Jurkat, Clone E6-1 (cell line): ENCODE data around the gene HOXB2.

ENCODE experiments used
- DNase-seq: peaks from one replicate; pipeline ENCODE4 v3.0.0-alpha.2; 2011; ENCODE audit warnings: low read depth, low spot score
- H3K4me3 ChIP-seq: 2 replicates; pipeline ENCODE4 v1.5.1; 2011; ENCODE audit warnings: mild to moderate bottlenecking, low read length, control low read depth, moderate library complexity

The HOXB2 gene

DNA sequence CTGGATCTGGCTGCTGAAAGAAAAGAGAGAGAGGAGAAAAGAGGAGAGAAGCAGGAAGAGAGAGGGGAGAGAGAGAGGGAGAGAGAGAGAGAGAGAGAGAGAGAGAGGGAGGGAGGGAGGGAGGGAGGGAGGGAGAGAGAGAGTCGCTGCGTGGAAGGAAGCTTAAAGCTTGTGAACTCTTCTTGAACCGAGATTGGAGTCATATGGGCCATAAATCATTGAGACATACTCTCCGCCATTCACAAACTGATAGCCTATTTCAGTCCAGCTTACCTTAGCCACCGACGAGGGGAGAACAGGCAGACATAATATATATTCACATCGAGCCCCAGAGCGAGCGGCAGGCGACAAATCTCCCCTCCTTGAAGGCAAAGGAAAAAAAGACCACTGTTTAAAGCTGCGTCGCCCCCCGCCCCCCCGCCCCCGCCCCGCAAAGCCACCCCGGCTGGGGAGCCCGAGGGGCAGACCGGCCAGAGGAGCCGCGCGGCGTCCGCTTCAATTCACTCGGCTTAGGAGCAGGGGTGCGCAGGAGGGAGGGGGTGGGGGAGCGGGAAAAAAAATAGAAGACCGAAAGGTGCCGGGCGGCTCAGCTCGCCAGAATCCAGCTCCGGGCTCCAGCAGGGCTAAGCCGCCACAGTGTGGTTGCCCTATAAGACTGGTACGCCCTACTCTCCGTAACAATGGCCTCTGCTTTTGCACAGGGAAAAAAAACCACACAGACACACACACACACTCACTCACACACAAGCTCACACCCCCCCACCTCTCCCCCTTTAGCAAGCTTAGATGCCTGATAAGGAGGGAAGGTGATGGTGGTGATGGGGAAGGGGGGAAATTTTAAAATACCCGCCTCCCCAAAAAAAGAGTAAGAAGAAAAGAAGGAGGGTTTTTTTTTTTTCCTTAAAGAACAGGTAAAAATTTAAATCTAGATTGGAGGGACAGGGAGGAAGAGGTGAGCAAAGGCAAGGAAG is 10.6 kb upstream of the HOXB2 start:
- H3K4me3 ChIP-seq, result no peak overlapping the region

DNA sequence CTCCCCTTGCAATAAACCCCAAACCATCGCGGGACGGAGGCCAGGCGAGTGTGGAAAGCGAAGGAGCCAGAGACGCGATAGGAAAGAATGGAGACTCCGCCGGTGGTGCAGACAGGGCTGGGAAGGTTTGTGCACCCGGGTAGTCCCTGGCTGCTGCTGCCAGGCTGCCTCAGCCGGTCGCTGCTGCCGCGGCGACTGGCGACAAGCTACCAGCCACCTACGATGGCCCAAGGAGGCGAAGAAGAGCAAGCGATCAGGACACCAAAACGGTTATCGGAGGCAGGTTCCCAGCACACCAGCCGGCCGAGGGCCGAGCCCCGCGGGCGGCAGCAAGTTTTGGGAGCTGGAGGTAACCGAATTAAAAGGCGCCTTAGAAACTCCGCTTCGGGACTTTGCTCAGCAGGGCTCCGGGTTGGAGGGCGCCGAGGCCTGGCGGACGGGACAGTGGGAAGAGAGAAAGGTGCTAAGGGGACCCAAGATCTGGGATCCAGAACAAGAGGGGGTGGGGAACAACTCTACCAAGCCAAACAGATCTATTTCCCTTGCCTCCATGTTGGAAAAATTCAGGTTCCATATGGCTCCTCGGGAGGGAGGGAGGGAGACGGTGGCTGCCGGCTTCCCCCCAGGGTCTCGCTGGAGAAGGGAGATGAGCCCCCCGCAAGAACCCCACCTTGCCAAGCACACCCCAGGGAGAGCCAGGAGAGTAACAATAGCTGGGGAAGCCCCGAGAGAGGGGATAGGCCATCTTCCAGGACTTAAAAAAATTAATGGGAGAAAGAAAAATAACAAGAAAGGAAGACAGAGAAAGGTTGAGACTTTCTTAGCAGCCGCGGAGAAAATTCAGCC is 9.7 kb upstream of the HOXB2 start:
- DNase-seq, result no peak
- H3K4me3 ChIP-seq, result no peak overlapping the region

More for the DNA sequence above, 10.6 kb upstream of the HOXB2 start:
- no peak for DNase-seq

DNA sequence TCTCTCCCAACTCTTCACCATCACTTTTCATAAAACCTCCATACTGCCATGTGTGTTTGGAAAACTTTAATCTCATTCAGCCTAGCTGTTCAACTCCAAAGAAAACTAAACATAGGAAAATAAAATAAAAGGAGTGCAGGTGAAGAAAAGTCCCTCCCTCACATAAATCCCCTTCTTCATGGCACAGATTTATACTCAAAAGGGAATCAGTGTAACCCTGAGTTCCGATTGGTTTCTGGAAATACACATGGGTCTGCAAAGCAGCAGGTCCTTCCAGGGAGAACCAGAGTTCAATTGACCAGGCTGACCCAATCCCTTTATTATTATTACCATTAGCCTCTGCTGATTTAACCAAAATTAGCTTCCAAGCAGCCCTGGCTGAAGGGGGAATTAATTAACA is 8.9 kb upstream of the HOXB2 start:
- no peak for DNase-seq
- no peak overlapping the region for H3K4me3 ChIP-seq

DNA sequence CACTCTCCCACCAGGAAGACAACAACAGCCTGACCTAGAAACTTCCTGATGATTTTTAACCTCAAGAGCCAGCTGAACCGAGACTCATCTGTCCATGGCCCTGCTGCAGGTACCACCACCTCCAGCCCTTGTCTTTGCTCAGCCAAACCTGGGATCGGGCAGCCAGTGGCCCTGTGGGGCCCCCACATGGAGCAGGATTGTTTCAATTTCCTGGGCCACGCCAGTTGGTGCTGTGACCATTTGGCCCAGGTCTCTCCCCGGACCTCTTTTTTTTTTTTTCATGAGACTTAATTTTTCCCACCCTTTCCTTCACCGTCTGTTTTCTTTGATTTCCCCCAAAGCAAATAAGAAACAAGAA is 8.3 kb upstream of the HOXB2 start:
- DNase-seq, result no peak
- no peak overlapping the region for H3K4me3 ChIP-seq

DNA sequence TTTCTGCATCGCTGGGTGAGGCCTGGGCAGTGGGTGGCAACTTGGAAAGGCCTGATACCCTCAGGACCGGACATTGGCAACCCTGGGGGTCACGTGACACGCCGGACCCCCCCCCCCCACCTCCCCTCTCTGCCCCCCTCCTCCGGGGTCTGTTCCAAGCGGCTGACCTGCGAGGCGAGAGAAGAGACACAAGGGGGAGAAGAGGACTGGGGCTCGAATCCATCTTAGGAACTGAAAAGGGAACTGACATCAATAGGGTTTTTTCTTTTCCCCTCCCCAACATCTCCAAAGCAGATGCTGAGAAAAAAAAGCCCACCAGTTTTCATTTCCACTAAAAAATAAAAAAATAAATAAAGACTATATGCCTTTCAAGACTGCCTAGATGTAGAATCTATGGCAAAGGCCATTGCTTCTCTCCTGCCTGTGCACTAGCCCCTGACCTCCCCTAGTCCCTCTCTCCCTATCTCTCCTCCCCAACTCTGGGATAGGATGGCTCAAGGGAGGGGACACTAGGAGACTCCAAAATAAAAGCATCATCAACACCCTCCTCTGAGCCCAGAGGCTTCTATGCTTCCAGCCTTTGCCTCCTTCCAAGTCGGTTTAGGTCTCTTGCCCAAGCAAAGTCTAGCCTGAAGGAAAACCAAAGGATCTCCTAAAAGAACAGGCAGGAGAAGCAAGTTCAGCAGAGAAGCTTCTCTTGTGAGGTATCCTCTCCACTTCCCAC is 7.7 kb upstream of the HOXB2 start:
- no peak for DNase-seq

DNA sequence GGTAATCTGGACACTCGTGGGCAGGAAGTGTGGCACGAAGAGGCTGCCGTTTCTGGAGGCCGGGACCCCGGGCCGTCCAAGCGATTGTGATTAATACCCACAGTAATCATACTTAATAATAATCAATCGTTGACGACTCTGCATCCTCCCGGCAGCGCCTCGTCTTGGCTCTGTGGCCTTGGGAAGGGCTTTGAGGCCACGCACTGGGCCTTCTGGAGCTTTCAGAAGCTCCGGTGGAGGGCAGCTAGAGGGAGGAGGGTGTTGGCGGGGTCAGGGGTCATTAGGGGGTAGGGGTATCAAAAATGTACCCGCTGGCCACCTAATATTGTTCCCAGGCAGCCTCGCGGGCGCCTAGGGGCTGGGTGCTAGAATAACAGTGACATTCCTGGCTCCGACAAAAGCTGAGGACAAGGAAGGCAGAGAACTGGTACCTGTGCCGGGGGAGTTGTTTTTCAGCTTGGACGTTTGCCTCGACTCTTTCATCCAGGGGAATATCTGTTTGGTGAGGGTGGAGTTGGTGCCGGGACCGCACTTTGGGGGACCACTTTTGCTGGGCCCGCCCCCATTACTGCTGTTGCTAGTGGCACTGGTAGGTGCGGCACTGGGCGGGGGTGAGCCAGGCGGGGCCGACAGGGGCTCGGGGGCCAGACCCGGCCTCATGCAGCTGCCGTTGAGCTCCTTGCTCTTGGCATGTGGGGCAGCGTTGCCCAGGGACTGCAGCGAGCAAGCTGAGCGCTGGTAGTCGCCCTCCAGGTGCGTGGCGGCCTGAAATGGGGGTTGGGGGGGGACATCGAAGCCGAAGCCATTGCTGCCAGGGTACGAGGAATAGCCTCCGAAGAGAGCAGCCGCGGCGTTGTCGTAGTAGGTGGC is 6.9 kb upstream of the HOXB2 start:
- no peak overlapping the region for H3K4me3 ChIP-seq
- DNase-seq, result no peak

More for the DNA sequence above, 7.7 kb upstream of the HOXB2 start:
- no peak overlapping the region for H3K4me3 ChIP-seq

DNA sequence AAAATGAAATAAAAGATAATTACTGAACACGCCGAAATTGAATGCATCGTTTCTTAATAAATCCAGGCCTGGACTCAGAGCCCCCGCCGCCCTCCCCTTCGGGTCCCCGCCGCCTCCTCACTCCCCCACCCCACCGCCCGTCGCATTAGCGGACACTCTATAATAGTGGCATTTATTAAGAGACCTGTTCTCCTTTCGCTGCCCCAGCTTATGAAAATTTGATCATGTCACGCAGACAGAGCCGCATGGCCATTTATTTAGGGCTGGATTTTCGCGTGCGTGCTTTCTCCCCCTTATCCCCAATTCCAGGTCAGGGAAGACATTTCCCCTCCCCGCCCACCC is 6.3 kb upstream of the HOXB2 start:
- no peak overlapping the region for H3K4me3 ChIP-seq
- DNase-seq, result no peak

DNA sequence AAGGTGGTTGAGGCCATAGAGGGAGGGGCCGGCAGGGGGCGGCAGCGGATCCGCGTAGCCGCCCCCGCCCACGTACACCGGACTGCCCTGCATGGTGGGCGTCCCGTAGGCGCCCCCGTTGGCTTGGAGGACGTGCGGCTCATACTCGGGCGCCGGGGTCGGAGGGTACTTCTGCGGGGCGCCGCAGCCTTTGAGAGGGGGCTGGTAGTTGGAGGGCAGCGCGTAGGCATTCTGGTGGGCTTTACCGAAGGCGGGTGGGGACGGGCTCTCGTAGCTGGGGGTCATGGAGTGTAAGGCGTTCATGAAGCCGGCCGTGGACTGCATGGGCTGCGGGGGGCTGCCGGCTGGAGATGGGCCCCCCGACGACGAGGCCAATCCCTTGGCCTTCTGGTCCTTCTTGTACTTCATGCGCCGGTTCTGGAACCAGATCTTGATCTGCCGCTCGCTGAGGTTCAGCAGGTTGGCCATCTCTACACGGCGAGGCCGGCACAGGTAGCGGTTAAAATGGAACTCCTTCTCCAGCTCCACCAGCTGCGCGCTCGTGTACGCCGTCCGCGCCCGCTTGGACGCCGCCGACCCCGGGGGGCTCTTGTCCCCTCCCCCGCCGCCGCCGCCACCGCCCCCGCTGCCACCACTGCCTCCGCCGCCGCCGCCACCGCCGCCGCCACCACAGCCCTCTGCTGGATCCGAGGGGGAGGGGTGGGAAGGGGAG is 5.7 kb upstream of the HOXB2 start:
- DNase-seq, result no peak
- no peak overlapping the region for H3K4me3 ChIP-seq

DNA sequence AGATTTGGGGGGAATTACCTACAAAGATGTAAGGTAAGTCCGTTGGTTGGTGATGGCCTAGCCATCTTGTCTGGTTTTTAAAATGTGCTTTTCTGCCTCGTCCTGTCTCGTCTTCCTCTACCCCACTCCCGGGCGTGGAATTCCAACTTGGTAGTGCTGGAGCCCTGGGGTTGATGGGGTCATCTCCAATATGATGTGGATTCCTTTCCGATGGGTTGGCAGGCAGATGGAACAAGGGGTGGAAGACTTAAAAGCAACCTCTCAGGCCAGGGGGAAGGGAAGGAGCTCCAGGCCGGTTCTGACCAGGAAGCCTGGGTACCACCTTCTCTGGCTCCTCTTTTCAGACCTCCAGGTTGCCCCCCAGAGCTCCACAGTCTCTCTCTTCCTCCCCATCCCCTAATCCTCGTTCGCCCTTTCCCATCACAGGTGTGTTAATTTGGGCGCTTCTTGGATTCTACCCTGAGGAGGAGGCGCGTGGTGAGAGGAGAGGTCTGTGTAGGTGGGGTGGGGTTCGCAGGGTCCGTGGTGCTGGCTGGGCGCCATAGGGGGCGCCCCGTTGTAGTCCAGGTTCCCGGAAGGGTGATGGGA is 5.1 kb upstream of the HOXB2 start:
- no peak overlapping the region for H3K4me3 ChIP-seq
- DNase-seq, result no peak

DNA sequence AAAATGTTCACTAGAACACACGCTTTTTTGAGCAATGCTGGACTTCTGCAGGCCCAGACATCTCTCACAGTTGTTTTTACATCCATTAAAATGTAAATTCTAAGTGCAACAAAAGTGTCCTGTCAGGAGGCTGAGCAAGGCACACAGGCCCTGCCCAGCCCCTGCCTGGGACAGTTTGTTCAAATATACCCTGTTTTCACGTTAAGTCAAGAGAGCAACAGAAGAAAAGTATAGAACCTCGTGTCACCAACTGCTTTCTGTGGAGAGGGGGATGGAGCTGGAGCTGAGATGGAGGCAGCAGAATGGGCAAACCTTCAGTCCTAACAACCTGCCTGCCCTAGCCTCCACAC is 4.3 kb upstream of the HOXB2 start:
- DNase-seq, result no peak
- no peak overlapping the region for H3K4me3 ChIP-seq

DNA sequence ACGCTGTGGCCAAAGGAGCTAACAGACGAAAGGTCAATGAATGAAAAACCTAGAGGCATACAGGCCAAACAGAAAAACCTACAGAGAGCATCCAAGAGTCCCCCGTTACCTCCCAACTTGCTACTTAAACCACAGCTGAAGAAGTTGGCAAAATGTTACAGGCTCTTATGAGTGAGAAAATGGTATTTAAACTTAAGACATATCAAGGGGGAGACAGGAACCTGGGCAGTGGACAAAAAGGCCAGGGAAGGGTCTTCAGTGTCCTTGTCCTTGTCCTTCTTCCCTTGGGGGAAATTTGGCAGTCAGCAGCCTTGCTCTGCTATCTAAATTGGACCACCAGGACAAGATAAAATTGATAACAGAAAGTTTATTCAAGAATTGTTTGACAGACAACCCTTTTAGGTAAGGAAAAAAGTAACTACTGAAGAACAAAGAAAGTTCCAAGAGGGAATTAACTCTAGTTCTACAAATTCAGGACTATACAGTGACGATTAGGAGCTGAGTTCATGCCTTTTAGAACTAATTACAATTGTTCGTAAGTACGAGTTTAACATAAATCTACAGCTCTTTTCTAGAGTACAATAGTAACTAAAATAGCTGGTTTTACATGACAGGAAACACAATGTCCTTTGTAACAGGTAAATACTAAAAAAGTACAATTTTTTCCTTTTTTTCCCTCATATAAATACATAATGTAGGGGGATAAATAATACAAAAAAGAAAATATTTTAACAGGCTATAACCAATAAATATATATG is 3.8 kb upstream of the HOXB2 start:
- H3K4me3 ChIP-seq, result no peak overlapping the region
- no peak for DNase-seq

DNA sequence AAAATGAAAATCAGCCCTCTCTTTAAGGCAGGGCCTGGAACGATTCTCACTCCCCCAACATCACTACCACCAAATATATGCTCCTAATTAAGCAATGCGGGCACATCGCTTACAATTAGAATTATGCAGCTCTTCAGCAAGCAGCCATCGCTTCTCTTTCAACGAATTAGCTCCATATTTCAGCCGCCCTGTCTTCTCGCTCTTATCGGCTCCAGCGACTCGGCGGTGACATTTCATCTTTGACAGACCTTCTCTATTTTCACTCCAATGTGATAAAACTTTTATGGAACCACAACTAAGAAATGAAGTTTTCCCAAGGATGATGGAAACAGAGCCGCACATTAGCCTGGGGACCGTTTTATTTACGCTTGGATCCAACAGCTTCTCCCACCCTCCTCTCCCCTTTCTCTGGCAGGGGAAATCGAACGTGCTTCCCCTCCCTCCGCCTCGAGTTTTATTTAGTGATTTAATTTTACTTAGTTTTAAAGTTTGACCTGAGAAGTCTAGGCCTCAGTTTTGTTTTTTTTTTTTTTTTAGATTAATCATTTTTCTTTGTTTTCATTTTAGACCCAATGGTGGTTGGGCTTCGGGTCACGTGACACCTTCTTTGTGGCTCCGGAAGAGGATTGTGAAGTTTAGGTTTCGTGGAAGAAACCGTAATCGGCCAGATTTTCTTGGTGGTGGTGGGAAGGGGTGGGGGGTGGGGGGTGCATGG is 3.1 kb upstream of the HOXB2 start:
- DNase-seq, result no peak
- H3K4me3 ChIP-seq, result no peak overlapping the region

DNA sequence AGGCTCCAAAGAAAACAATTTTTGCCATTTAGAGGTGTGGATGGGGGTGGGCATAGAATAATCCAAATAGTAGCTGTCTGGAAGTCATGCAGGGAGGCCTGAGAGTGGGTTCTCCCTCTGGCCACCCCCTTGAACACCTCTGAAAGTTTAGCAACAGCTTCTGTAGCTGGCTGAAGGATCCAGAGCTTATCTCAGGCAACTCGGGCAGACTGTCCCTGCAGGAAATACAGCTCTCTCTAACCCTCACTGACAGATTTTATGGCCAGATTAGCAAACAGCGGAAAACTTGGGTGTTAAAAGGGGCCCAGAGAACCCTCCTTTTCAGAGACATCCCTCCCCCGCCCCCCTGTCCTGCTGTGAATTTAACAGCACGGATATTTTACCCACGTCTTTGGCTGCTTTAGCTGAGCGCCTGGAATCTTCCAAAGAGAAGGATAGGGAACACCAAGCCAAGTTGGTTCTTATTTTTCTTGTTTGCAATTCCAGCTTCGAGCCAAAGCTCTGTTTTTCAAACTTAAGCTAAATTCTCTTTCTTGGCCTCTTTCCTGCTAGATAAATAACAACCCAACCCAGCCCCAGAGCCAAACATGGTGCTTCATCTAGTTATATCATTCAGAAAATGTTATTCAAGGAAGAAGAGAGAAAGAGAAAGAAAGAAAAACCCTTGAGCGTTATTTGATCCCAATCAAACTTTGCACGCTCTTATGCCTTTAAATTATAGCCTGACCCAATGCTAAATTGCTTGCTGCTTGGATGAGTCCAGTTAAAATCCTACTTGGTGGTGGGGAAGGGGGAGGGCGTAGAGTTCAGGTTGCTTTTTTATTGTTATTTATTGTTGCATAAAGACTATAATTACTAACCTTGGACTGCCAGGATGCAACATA is 2.3 kb upstream of the HOXB2 start:
- no peak overlapping the region for H3K4me3 ChIP-seq
- no peak for DNase-seq

DNA sequence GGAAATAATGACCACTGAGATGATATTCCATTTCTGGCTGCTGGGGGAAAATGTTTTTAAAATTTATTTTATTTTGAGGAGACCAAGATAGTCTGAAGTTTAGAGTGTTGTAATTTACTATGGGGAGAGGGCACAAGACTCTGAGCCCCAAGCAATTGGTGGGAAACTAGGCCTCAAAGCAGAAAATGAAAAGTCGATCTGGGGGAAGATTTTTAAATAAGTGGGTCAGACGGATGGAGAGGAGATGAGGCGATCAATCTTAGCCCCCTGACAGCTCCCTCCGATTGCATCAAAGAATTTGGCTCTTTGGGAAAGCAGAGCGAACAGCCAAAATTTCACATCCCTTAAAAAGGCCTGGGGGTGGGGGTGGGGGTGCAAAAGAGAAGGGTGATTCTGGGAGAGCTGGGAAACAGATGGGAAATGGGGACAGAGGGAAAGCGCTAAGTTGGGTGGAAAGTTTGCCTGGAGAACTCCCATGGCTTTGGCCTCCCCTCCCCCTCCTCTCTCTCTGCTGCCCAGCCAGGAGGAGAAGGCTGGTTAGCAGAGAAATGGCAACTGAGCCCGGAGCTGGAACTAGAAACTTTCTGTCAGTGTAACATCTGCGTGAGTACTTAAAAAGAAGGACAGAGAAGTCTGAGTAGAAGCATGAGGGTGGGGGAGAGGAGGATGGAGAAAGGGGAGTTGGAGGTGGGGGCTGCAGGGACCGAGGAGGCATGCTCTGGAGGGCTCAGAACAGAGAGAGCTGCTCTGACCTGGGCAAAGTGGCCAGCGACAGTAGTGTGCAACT is 1.4 kb upstream of the HOXB2 start:
- H3K4me3 ChIP-seq, result no peak overlapping the region

DNA sequence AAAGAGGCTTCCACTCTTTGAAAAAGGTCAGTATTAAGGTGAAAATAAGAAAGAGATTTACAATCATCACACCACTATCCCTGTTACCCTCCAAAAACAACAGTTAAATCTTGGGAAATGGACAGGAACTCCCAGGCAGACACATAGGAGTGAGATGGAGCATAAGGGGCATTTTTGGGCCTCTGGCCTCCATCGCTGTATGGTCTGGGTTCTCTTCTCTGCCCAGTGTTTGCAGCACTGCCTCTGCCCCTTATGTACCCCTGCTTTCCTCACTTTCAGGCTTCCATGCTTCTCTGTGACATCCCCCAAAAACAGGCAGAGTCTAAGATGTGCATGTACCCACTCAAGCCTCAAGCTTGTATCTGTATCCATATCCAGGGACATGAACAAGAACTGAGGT is 630 bp upstream of the HOXB2 start:
- no peak overlapping the region for H3K4me3 ChIP-seq
- DNase-seq, result no peak

More for the DNA sequence above, 1.4 kb upstream of the HOXB2 start:
- no peak for DNase-seq
